Ovary (tissue), 9 donors: ENCODE results near the gene ZBTB44. TPM values are rescaled to one million over a fixed set of nuclear protein-coding genes. Genes with fewer than 3 reads are reported as not detected.
"Not testable (repeated sequence)": the region's sequence is repeated elsewhere in the genome, so short reads cannot be mapped to it uniquely, and the experiment has no call there.

Experiments
- DNase-seq, 5 donors: peaks; one replicate each; pipeline ENCODE4 v3.0.0-alpha.2; 2019 to 2020
- H3K27ac ChIP-seq, 2 donors: fragments of 200-600 bp; one replicate each; pipeline versions ENCODE4 v1.5.1 to v1.8.0; 2019 to 2022
- H3K27me3 ChIP-seq: fragments of 200-600 bp; one replicate; pipeline ENCODE4 v1.8.0; 2022
- H3K36me3 ChIP-seq: fragments of 200-600 bp; sonication (generic); one replicate; pipeline ENCODE4 v1.5.1; 2019
- H3K4me1 ChIP-seq: one replicate; pipeline ENCODE4 v1.8.1; 2013; ENCODE audit warnings: mild to moderate bottlenecking, moderate library complexity; ENCODE audit not compliant: insufficient read depth
- H3K4me3 ChIP-seq: fragments of 200-600 bp; sonication (generic); one replicate; pipeline ENCODE4 v1.5.1; 2017
- H3K9me3 ChIP-seq, 2 donors: fragments of 200-600 bp in 1 of 2; sonication (generic) in 1 of 2; one replicate each; pipeline versions ENCODE4 v1.5.1 to v1.8.1; 2013 to 2019; ENCODE audit warnings: mild to moderate bottlenecking in 1 of 2, moderate library complexity in 1 of 2
- CTCF ChIP-seq, 3 donors: fragments of 450-650 bp in 2 of 3; fragments of 200-600 bp in 1 of 3; IDR thresholded peaks; one replicate each; pipeline versions ENCODE4 v1.5.1 to v1.8.0; 2016 to 2022; ENCODE audit warnings: antibody characterized with exemption in 3 of 3, mild to moderate bottlenecking in 1 of 3
- EP300 ChIP-seq: sonication (generic); formaldehyde crosslinking; IDR thresholded peaks from one replicate; pipeline ENCODE4 v1.6.1; 2017; ENCODE audit warnings: antibody characterized with exemption
- POLR2A ChIP-seq: fragments of 450-650 bp; IDR thresholded peaks from one replicate; pipeline ENCODE4 v1.6.1; 2017; ENCODE audit warnings: antibody characterized with exemption, mild to moderate bottlenecking, moderate library complexity
- WGBS, 3 donors: extraction: QIAGEN DNeasy Blood & Tissue Kit in 1 of 3; methylation state at CpG; one replicate each; pipeline versions ENCODE4 v1.1.5 to v1.1.7; 2013 to 2017; 5-methylcytosine and 5-hydroxymethylcytosine counted together
- intact Hi-C, 4 donors: fragments of 100-400 bp; cut with DNase I; formaldehyde crosslinking; loops; one replicate each; pipeline versions ENCODE4 v1.11.0 to v1.15.1; 2022 to 2023
- polyA plus RNA-seq, 2 donors: library from polyadenylated mRNA; stranded (reverse); fragments of 200-250 nt in 1 of 2; fragments of 350-450 nt in 1 of 2; fragmentation: Illumina TruSeq in 1 of 2; extraction: RNeasy Lipid Tissue Mini Kit (QIAGEN cat#74804) in 1 of 2; gene quantifications; one replicate each; pipeline ENCODE4 v1.2.3, GENCODE V29; 2013 to 2014
- total RNA-seq, 7 donors: library from RNA; depleted of rRNA in 2 of 7; stranded (reverse); fragments of >200 nt in 2 of 7; fragmentation: NEBNext Ultra II Directional in 3 of 7; extraction: Animal tissue kit (Norgen Biotek cat#: 25700) in 3 of 7; gene quantifications; one replicate each; pipeline versions ENCODE4 v1.1.0 to v1.2.4, GENCODE V29; 2016 to 2023
- donor health status: DM: no; HTN: no; CAD: no; lungs with moderate emphysema.
- donor health status: DM: no; HTN: no; CAD: no.
- donor health status: Bipolar disorder and iron deficiency.
- donor health status: DM: yes; HTN: yes; CAD: no.
- donor health status: DM: no; HTN: no; CAD: no.
- donor health status: DM: yes; HTN: yes; CAD: no.

Gene ZBTB44
- total and polyA plus RNA-seq, 9 donors: 19.1 to 83.0 (median 57.9) TPM

- H3K9me3 ChIP-seq: no peaks in the 10 kb centered on the region
- no peak overlapping the region for H3K27ac ChIP-seq
- H3K4me1 ChIP-seq: peaks cover 3% of the 10 kb centered on the region
- TF ChIP-seq EP300 (no peak), CTCF (IDR thresholded peaks at IDR 0.05) (no peak), POLR2A (no peak)
- DNase-seq: no peak
- H3K4me3 ChIP-seq: no peak overlapping the region
- H3K27me3 ChIP-seq: no peaks in the 10 kb centered on the region
- H3K36me3 ChIP-seq: no peaks in the 10 kb centered on the region
- intact Hi-C loops: no loop called here
- WGBS, 3 donors: 24 to 66% (median 38%) methylated on average over 2 of the region's 2 CpGs
These were observed 67.4 kb downstream of the ZBTB44 start for GRCh38 chr11:130247319-130247718.

DNA sequence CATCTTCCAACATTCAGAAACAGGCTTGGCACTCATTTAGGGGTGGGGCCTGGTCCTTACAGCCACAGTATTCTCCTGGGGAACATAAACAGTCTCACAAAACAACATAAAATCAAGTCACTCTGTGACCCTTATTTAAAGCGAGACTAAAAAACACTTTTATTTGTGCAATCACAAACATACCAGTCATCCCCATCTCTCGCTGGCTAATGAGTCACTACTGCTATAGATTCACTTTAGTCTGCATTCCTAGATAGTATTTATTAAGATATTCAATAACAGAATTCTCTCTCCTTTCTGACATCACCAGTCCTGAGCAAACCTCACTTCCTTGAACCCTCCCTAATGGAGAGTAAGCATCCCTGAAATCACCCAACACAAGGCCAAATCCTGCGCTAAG is 68.0 kb downstream of the ZBTB44 start:
- no peak for TF ChIP-seq EP300
- TF ChIP-seq POLR2A: no peak
- no peak for TF ChIP-seq CTCF (IDR thresholded peaks at IDR 0.05)
- no peak overlapping the region for H3K4me3 ChIP-seq
- DNase-seq: no peak
- no peaks in the 10 kb centered on the region for H3K36me3 ChIP-seq
- H3K27me3 ChIP-seq: no peaks in the 10 kb centered on the region
- WGBS, 3 donors: 88 to 90% (median 88%) methylated on average over 3 of the region's 3 CpGs
- intact Hi-C loops: no loop called here
- H3K27ac ChIP-seq: no peak overlapping the region
- H3K4me1 ChIP-seq: peaks cover 3% of the 10 kb centered on the region
- no peaks in the 10 kb centered on the region for H3K9me3 ChIP-seq

DNA sequence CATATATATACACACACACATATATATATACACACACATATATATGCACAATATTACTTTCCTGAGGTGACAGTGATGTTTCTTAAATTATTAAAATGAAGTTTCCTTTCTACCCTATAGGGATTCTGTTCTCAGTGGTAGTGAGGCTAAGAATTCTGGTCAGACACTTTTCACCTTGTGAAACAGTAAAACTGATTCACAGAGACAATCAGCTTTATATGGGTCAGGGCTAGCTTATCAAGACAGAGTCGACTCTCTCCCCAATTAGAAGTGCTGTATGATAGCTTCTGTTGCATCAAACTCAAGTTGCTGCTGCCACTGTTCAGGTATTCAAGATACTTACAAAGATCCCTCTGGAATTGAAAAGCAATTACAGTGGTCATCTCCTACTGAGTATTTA is 68.4 kb downstream of the ZBTB44 start:
- H3K36me3 ChIP-seq: no peaks in the 10 kb centered on the region
- H3K4me3 ChIP-seq: no peak overlapping the region
- no peak for TF ChIP-seq POLR2A
- DNase-seq: no peak
- peaks cover 3% of the 10 kb centered on the region for H3K4me1 ChIP-seq
- intact Hi-C loops: no loop called here
- 8 to 44% (median 19%) methylated on average over 1 of the region's 1 CpG for WGBS, 3 donors
- no peaks in the 10 kb centered on the region for H3K9me3 ChIP-seq
- H3K27me3 ChIP-seq: no peaks in the 10 kb centered on the region
- no peak overlapping the region for H3K27ac ChIP-seq

- DNase-seq, H3K27me3 ChIP-seq, H3K9me3 ChIP-seq, H3K4me3 ChIP-seq, H3K27ac ChIP-seq, intact Hi-C loops, H3K4me1 ChIP-seq, H3K36me3 ChIP-seq: not testable (repeated sequence)
- WGBS, 3 donors: 87 to 92% (median 88%) methylated on average over 6 of the region's 6 CpGs
These were observed 69.3 kb downstream of the ZBTB44 start for GRCh38 chr11:130245375-130245774.

- Histone ChIP-seq H3K27ac (no peak overlapping the region), H3K9me3 (no peaks in the 10 kb centered on the region), H3K4me1 (peaks cover 3% of the 10 kb centered on the region), H3K27me3 (no peaks in the 10 kb centered on the region), H3K36me3 (no peaks in the 10 kb centered on the region), H3K4me3 (no peak overlapping the region)
- 93 to 95% (median 95%) methylated on average over 3 of the region's 3 CpGs for WGBS, 3 donors
- TF ChIP-seq EP300 (no peak), CTCF (IDR thresholded peaks at IDR 0.05) (no peak), POLR2A (no peak)
- intact Hi-C loops: no loop called here
- DNase-seq: no peak
These were observed 69.9 kb downstream of the ZBTB44 start for GRCh38 chr11:130244848-130245247.

DNA sequence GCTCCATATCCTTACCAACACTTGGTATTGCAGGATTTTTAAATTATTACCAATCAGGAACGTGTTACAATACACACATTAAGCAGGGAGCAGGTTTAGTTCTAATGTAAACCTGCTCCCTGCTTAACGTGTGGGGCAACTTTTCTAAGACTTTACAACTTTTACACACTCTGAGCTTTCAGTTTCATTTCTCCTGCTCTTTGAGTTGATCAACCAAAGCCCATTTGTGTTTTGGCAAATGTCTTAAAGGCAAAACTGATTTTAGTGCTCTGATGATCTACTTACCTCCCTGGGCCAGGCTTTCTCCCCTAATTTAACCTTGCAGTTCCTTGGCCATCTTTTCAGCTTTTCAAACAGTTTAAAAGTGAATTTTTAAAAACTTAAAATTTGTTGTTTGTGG is 70.9 kb downstream of the ZBTB44 start:
- no peak for DNase-seq
- TF ChIP-seq POLR2A: no peak
- Histone ChIP-seq H3K27me3 (no peaks in the 10 kb centered on the region), H3K9me3 (no peaks in the 10 kb centered on the region), H3K36me3 (no peaks in the 10 kb centered on the region), H3K4me3 (no peak overlapping the region), H3K27ac (no peak overlapping the region), H3K4me1 (peaks cover 3% of the 10 kb centered on the region)
- WGBS, 3 donors: 63 to 78% (median 76%) methylated on average over 2 of the region's 2 CpGs
- intact Hi-C loops: no loop called here
